Measurements from ENCODE around the gene SSBP3.

Gene SSBP3

DNA sequence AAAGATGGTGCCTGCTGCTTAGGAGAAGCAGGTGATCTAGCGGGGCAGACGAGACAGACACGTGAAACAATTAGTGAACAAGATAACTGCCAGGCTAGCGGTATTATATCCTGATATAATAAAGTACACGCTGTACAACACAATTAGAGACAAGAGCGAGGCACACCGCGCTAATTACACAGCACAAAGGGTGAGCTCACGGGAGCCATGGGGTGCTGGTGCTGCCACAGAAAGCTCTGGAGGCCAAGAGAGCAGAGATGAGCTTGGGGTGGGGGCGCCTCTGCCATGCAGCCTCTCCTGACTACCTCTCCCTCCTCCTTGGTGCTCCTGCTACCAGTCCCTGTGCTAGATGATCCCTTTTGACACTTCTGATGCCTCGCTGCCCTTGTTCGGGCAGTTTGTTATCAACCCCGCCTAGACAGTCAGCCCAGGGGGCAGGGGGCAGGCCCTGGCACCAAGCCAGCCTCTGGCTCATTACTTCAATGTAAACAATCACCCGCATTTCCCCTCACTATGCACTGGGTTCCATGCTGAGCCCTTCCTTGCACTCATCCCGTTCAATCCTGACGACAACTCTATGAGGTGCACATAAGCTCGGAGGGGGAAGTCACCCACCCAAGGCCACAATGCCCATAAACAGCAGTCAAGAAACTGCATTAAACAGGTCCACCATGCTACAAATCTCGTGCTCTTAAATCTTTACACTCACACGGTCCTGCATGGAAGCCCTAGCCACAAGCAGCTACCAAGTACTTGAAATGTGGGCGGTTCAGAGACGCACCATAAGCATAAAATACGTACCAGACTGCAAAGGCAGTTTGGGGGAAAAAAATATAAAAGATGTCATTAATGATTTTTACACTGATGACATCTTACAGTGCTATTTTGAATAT, 103.0 kb downstream of the SSBP3 start:
- no peak for DNase-seq

DNA sequence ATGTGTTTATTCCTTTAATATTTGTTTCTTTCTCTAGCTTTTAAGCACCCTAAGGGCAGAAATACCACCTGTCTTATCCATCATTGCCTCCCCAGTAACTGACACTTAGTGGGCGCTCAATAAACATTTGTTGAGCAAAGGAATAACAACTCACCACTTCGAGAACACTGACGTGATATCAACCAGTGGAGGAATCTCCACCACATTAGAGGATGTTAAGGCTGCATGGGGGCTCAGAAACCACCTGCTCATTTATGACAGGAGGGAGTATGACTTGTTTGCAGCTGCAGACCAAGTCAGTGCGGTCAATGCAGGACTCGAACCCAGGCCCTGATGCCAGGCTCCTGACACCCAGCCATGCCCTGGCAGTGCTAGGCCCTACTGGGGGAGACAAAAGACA, 103.6 kb downstream of the SSBP3 start:
- no peak for DNase-seq

DNA sequence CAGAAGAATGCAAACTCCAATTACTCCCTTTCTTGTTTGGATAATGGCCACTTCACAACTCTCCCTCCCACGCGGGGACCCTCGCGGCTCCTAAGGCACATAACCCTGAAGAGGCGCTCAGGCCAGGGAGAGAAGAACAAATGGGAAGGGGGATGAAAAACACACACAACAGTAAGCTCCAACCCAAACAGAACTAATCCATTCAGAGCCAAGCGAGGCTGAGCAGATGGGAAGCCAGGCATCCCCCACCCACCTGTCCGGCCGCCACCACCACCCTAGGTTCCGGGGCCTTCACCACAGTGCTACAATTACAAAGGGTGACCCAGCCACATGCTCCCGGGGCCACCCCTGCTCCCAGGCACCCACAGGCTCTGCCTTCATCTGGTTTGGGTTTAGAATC, 104.7 kb downstream of the SSBP3 start:
- DNase-seq = no peak

DNA sequence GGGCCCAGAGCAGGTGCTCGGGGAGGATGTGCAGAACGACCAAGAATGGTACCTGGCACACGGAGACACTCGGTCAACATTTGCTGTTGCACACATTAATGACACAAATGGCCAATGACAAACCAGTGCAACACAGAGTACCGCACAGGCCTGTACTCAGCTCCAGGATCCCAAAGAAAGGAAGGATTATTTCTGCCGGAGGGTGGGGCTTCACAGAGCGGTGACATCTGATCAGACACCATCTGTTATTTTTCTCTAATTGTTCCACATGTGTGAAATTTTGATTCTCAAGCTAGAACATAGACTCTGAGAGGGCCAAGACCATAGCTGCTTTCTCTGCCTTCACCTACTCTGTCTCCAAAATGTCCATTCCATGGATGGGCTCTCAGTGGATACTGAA, 105.8 kb downstream of the SSBP3 start:
- no peak for DNase-seq

DNA sequence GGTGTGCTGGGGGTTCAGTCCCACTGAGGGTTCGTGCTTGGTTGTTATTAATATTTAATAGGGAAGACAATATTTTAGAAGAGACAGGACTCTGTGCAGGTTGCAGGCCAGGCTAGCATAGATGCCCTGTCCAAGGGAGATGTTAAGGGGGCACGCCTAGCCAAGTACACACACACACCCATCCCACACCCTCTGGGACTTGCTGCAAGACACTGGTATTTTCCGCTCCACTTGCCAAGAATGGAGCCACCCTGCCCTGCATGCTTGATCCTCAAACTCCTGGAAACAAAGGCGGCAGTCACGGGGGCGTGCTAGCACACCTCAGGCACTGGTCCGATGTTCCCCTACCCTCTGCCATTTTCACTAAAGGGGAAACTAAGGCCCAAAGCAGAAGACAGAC, 107.2 kb downstream of the SSBP3 start:
- DNase-seq = no peak

DNA sequence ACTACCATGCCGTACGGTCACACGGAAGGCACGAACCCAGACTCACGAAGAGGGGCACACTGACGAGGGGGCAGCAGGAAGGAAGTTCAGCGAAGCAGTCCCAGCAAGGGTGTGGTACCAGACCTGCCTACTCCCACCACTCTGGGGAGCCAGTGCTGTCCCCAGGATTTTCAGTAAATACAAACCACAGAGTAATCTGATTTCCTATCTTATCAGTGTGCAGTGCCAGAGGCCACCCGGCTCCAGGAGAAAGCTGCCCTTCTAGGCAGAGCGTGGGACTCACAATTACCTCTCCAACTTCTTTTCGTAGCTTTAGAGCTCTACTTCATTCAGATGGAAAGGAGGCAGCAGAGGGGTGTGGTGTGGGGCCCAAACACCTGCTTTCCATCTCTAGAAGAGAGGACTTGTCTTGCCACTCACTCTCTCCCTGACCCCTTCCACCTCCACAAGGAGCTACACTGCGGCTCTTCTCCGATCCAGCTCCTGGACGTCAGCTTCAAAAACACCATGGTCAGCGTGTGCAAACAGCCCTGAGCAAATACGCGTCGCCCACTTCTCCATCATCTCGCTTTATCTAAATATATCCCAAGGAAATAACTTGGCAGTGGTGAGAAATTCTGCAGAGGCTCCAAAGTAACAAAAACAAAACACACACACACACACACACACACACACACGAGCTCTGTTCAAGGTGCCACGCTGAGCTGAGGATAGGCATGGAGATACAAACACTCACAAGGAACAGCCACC, 107.7 kb downstream of the SSBP3 start:
- no peak for DNase-seq

DNA sequence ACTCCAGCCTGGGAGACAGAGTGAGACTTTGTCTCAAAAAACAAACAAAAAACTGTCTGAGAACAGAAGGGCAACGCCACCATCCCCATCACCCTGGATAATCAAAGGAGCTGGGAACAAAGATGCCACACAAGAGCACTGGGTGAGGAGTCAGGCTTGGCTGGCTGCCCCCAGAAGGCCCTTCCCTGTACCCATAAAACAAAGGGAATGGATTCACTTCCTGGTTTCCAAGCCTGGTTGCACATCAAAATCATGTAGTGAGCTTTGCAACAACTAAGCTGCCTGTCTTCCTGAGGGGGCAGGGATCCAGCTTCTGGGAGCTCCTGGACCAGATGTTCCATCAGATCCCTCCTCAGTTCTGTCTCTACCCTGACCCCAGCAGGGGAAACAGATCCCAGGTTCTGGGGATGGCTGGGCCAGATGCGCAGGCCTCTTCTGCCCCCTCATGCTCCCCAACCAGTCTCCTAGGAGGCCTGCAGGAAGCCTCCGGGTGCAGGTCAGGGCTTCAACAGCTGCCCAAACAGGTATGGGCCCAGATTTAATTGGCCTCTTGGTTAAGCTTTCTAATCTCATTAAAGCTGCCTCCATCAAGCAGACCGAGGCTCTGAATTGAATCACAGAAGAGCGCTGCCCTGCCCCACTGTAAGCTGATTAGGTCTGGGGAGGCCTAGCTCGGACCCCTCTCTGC, 108.5 kb downstream of the SSBP3 start:
- DNase-seq = no peak

DNA sequence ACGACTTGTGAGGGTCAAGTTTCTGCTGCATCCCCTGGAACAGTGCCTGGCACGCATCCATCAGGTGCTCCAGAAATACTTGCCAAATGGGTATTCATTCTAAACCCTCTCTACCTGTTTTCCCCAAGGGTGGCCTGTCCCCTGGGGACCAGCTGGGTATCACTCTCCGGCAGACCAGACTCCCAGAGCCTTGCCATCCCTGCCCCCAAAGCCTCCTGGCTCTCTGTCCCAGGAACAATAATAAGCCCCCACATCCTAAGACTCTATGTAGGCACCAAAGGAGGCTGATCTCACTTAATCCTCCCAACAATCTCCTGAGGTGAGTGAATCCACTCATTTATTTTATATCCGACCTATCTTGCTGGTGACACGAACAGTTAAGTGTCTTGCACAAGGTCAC, 109.5 kb downstream of the SSBP3 start:
- no peak for DNase-seq

DNA sequence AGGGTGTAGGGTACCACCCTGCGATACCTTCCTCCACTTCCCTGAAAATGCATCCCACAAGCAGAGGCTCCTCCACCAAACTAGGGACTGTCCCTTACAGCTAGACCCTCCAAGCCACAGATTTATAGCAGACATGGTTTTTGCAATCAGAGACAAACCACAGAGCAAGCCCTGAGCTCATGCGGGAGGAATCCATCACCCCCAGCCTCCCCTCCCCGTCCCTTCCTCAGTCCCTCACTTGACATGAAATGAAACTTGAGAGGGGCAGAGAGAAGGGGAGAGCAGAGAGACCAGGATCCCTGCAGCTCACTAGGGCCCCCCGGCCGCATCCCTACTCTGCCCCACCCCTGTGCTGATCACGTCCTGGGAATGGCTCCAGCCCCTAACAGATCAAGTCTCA, 111.3 kb downstream of the SSBP3 start:
- no peak for DNase-seq

DNA sequence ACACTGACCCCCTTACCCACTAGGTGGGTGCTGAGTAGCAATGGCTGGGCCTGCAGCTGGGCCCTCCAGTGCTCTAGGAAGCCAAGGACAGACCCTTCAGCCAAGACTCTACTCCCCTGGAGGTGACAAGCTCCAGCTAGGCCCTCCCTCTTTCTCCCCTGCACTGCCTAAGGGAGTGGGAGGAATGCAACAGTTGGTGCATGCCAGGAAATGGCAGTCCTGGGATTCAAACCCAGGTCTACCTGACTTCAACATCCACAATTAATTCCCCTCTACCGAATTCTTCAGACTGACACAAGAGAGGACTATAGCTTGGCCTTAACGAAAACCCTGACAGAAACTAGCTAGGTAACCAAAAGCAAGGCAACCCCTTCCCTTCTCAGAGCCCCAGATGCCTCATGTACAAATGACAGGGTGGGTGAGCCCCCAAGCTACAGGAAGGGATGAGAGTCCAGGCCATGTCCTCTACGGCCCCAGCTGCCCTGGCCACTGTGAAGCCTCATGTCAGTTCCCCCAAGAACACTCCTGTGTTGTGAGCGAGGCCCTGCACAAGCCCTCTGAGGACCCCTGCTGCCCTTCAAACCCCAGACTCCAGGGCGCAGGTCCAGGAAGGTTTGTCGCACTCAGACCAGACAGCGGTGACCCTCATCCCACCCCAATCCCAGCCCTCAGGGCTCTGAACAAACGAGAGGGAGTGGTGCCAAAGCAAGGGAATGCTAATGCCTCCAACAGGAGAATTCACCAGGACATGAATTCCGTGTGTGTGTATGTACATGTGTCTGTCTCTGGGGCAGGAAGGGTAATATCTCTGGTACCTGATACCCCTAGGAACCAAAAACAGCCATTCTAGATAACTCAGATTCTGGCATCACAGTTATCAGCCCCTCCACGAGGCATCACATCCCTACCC, 113.9 kb downstream of the SSBP3 start:
- no peak for DNase-seq

DNA sequence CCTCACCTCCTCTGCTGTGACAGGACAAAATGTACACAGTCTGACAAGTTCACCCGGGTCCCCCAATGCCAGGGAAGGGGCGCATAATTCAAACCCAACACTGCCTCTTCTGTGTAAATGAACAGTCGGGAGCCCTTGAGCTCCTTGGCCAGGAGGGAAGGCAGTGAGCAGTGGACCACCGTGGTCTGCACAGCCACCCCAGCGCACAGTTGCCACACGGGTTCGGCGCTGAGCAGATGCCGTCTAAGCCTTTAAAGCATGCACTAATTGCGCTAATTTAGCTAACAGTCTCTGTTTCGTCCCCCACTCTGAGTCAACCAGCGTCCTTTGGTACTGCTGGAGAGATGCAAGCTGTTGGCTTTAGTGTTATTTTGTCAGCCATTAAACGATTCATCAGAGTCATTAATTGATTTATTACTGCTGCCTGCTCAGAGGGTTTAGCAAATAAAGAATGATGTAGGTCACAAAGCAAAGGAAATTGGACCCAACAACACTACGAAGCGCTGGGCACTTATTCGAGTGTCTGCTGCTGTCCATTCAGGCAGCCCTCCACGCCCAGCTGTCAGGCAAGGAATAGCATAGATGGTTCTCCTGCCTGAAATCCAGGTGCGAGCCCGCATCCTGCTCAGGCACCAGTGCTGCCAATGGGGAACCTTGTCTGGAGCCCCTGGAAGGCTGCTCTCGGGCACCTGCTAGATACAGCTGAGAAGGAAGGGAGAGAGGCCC, 114.8 kb downstream of the SSBP3 start:
- DNase-seq = no peak

DNA sequence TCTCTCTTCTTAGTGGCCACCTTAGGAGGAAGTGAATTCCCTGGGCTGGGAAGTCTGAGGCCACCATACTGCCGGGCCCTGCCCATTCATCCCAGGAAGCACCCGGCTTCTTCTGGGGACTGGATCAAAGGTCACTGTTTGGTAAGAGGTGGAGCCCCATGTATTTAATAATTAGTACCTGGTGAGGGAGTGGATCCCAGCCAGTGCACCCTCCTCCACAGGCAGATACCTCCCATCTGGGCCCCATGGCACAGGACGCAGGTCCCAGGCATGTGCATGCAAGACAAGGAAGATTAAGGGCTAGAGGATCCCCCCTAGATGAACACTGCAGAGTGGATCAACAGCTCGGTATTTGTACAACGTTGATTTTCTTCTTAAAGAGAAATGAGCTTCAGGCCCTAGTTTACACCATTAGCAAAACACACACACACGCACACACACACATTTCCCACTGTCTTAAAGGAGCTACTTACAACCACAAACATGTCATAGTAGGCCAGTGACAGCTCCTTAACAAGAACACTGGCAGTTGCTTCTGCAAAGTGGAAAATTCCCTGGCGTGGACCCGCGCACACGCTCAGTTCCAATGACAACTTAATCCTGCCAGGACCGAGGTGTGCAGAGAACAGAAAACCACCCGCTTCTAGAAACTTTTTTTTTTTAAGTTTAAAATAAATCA, 115.5 kb downstream of the SSBP3 start:
- no peak for DNase-seq

DNA sequence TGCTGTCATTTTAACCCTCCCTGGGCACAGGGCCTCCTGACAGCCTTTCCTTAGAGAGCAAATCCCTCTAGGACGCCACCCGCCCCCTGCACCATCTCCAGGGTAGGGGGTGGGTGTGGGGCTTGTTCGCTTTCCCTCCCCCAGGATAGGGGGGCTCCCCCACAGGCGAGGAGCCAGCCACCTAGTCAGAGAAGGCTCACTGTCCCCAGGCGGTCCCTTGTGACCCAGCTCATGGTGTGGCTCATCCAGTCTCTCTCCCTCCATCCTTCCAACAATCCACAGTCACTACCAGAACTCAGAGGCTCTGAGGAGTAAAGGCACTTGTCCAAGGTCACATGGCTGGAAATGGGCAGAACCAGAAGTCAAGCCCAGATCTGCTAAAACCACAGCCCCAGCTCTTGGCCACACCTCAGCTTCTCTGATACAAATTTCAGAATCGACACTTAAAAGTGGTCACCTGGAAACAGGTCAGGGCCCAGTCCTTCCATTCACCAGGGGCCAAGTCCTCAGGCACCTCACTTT, 116.4 kb downstream of the SSBP3 start:
- DNase-seq = no peak

DNA sequence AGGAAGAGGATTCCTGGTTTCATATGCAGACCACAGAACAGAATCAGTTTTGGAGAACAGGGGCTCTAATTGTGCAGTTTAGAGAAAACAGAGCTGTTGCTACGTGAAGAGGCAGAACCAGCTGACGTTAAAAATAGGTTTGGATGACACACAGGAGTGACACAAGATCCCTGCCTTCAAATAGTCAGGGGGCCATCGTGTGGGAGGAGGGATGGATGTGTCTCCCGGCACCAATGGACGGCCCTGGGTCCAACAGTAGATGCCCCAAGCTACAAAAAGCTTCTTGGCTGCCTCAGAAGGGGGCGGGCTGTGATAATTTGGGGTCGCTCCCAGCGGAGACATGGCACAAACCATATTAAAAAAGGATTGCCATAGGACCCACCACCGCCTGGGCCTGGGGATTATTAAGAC, 118.4 kb downstream of the SSBP3 start:
- no peak for DNase-seq

DNA sequence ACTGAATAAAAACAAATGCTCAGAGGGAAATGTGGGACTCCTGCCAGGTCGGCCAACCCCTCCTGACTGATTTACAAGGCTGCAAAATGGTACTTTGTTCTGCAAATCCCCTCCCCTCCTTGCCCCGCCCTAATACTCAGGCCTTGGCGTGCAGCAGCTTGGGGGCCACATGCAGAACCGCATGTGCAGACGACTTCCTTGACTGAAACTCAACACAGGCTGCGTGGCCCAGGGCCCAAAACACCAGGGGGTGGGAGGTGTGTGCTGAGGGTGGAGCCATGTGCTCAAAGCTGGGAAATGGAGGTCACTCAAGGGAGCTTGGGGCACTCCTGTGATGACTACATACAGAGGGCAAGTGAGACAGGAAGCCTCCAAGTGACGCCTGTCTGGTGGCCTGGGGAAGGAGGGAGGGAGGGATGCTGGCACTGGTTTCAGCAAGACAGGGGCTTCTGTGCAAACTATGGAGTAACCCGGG, 119.0 kb downstream of the SSBP3 start:
- peak; percentile 71 for DNase-seq

DNA sequence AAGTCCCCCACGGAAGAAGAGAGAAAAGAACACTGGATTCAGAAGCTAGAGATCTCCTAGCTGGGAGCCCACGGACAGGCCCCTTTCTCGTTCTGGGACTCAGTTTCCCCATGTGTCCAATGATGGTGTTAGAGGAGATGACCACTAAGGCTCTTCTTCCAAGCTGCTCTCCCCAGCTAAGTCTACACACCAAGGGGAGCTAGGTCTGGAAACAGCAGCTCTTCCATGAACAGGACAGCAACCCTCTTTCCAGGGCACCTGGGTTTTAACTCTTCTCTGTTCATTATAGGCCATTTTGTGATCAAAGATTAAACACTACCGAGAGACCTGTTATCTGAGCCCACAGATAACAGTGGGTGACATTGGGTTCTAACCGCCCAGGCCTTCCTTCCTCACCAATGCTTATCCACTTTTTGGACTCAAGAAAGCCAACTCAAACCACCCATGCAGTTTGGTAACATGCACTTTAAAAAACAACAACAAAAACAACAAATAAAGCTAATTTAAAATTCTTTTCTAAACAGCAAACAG, 120.3 kb downstream of the SSBP3 start:
- no peak for DNase-seq

DNA sequence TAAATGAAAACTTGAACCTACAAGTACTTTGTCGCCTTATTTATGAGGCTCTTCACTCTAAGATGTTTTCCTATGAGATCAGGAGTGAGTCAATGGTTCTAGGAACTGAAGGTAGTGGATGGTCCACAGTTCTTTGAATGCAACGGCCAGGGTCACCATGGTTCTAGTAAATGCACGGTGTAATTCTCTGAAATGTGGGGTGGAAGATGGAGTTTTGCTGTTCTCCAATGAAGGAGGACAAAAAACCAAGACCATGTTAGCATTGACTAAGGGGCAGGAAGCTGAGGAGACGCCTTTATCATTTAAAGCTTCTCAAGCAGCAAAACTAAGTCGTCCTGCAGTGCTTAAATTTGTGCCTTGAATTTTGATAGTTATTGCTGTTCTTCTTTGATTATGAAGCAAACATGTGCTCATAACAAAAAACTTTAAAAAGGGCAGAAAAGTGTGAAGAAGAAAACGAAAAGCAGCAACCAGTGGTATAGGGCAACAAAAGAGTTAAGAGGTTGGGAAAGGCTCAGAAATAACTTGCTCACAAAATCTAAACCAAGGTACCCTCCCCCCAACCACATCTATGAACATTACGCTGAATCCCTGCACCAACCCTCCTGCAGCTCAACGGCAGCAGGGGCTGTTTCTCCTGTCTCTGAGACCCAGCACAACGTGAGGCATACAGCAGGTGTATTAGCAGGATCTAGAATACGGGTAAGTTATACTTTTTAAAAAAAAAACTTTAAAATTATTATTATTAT, 121.2 kb downstream of the SSBP3 start:
- DNase-seq = peak; percentile 32

DNA sequence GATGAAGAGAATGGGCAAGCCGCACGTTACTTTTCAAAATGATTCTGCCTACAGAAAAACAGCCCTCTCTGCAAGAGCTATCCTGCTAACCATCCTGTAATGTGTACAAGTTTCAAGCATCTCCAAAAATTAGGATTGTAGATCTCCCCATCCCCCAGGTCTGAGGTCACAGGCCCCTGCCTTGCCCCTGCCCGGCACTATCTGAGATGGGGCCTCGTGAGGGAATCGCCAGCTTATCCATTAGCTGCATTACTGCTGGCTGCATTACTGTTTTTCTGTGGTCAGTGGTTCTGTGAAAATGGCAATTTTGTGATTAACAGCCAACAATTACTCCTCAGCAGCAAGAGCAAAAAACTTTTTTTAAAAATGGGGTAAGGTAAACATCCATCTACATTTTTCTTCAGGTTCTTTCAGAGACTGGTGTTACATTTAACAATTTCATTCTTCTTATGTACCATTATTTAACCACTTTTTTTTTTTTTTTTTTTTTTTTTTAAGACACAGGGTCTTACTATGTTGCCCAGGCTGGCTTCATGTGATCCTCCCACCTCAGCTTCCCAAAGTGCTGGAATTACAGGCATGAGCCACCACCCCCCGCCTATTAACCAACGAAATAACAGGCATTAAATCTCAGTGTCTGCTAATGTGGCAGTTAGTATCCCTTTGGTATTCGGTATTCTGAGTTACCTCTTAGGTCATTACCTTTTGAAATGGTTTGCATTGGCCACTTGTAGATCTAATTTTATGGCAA, 122.4 kb downstream of the SSBP3 start:
- no peak for DNase-seq
